ENCODE measurements around the gene RASSF7.

The RASSF7 gene

DNA sequence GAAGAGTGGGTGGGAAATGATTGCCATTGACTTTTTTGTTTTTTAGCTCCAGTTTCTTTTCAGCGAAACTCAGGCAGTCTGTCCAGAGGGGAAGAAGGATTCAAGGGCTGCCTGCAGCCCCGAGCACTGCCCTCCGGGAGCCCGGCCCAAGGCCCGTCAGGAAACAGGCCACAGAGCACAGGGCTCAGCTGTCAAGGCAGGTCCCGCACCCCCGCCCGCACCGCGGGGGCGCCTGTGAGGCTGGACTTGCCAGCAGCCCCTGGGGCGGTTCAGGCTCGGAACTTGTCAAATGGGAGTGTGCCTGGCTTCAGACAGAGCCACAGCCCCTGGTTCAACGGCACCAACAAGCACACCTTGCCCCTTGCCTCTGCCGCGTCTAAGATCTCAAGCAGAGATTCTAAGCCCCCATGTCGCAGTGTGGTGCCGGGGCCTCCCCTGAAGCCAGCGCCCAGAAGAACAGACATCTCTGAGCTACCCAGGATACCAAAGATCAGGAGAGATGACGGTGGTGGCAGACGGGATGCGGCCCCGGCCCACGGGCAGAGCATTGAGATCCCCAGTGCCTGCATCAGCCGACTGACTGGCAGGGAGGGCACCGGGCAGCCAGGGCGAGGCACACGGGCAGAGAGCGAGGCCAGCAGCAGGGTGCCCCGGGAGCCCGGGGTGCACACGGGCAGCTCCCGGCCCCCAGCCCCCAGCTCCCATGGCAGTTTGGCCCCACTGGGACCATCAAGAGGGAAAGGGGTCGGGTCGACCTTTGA is 46.4 kb downstream of the RASSF7 start:
- no peak for DNase-seq (ENCODE audit: extremely low read depth in 1 of 2, low read depth in 1 of 2)

- DNase-seq (ENCODE audit: extremely low read depth in 1 of 2, low read depth in 1 of 2) = no peak
Observed at GRCh38 chr11:607971-608659, 47.3 kb downstream of the RASSF7 start.

- no peak for DNase-seq (ENCODE audit: extremely low read depth in 1 of 2, low read depth in 1 of 2)
Observed at GRCh38 chr11:608791-609251, 48.1 kb downstream of the RASSF7 start.

GRCh38 chr11:609341-609811 is 48.6 kb downstream of the RASSF7 start:
- DNase-seq (ENCODE audit: extremely low read depth in 1 of 2, low read depth in 1 of 2) = no peak

DNA sequence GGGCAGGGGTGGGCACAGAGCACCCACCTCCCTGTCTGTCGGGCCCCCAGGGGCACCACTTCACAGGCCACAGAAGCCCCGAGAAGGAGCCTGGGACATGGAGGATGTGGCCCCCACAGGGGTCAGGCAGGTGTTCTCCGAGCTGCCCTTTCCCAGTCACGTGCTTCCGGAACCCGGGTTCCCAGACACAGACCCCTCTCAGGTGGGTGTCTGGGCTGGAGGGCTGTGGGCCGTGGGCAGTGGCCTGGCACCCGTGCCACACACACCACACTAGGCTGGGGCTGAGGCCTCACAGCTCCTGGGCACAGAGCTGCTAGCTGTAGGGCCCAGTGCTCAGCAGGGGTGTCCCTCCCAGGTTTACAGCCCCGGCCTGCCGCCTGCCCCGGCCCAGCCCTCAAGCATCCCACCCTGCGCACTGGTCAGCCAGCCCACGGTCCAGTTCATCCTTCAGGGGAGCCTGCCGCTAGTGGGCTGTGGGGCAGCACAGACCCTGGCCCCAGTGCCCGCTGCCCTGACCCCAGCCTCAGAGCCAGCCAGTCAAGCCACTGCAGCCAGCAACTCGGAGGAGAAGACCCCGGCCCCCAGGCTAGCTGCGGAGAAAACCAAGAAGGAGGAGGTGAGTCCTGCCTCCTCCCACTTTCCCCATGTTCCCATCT is 49.5 kb downstream of the RASSF7 start:
- no peak for DNase-seq (ENCODE audit: extremely low read depth in 1 of 2, low read depth in 1 of 2)

- DNase-seq (ENCODE audit: extremely low read depth in 1 of 2, low read depth in 1 of 2) = no peak
Observed at GRCh38 chr11:611001-611996, 50.5 kb downstream of the RASSF7 start.

DNA sequence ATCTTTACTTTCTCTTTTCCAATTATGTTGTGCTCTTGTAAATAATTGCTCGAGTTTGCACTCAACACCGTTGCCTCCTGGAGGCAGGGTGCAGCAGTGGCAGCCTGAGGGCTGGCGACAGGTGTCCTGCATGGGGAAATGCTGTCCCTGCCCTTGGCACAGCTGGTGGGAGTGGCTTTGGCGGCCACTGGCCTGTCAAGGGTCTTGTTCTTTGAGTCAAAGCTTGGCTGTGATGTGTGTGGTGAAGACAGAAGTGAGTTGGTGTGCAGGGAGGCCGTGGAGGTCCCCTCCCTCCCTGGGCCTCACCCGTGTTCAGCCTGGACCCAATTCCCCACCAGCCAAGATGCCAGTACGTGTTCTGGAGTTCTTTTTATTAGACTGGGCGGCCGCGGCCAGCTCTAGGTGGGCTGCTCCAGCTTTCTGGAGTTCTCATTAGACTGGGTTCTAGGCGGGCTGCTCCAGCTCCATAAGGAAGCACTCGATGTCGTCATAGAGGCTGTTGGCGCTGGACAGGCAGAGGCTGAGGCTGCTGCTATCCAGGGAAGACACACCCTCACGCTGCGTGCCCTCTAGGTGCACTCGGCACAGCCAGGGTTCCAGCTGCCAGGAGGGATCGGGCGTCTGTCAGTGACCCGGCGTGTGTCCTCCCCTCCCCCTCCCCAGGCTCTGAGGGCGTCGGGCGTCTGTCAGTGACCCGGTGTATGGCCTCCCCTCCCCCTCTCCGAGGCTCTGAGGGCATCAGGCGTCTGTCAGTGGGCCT is 51.6 kb downstream of the RASSF7 start:
- DNase-seq (ENCODE audit: extremely low read depth in 1 of 2, low read depth in 1 of 2) = no peak

GRCh38 chr11:612961-613300 is 52.2 kb downstream of the RASSF7 start:
- no peak for DNase-seq (ENCODE audit: extremely low read depth in 1 of 2, low read depth in 1 of 2)

GRCh38 chr11:613369-613968 is 52.7 kb downstream of the RASSF7 start:
- DNase-seq (ENCODE audit: extremely low read depth in 1 of 2, low read depth in 1 of 2) = peak; percentile 73 to 77

Measured in activated CD8-positive, alpha-beta memory T cell treated with anti-CD3 and anti-CD28 coated beads for 1 hour (primary cell).